CD4-positive, alpha-beta memory T cell (primary cell): ENCODE results near the gene CLASP2. TPM values are rescaled to one million over a fixed set of nuclear protein-coding genes. Genes with fewer than 3 reads are reported as not detected.
"Not testable (repeated sequence)": the region's sequence is repeated elsewhere in the genome, so short reads cannot be mapped to it uniquely, and the experiment has no call there.

ENCODE experiments used
- CTCF ChIA-PET: fragments of 350-600 bp; sonication (Branson Sonifier 250); formaldehyde crosslinking; loops from one replicate; lab custom pipeline; 2021; ENCODE audit warnings: inconsistent platforms; ENCODE audit not compliant: partially characterized antibody; lab: Charles Lee
- POLR2A ChIA-PET: fragments of 350-600 bp; sonication (Branson Sonifier 250); formaldehyde crosslinking; loops from one replicate; lab custom pipeline; 2021; ENCODE audit not compliant: partially characterized antibody; lab: Charles Lee
- DNase-seq, 5 donors: peaks; one replicate each; pipeline versions ENCODE4 v3.0.0 to v3.0.0-alpha.2; 2020 to 2022; ENCODE audit warnings: mixed read lengths in 1 of 5
- H3K27ac ChIP-seq: one replicate; pipeline ENCODE4 v1.7.0; 2013; ENCODE audit warnings: low read depth, low read length
- H3K27me3 ChIP-seq: 2 replicates; pipeline ENCODE4 v1.7.0; 2013; ENCODE audit warnings: mild to moderate bottlenecking, low read length, moderate library complexity; ENCODE audit not compliant: insufficient read depth
- H3K36me3 ChIP-seq: 2 replicates; pipeline ENCODE4 v1.7.0; 2013; ENCODE audit warnings: mild to moderate bottlenecking, low read length, moderate library complexity; ENCODE audit not compliant: insufficient read depth
- H3K4me1 ChIP-seq: 2 replicates; pipeline ENCODE4 v1.7.0; 2013; ENCODE audit warnings: mild to moderate bottlenecking, low read length, moderate library complexity; ENCODE audit not compliant: insufficient read depth
- H3K4me3 ChIP-seq, 2 donors: one replicate each; pipeline ENCODE4 v1.7.0; 2013; ENCODE audit warnings: low read length in 2 of 2, mild to moderate bottlenecking in 1 of 2
- H3K9me3 ChIP-seq, 2 donors: one replicate each; pipeline ENCODE4 v1.7.0; 2013; ENCODE audit warnings: low read length in 2 of 2, control low read depth in 1 of 2; ENCODE audit not compliant: control insufficient read depth in 1 of 2
- H3K27ac Mint-ChIP-seq, 7 donors: one replicate each; pipeline ENCODE4 v1.8.0; 2020 to 2021; ENCODE audit warnings: mixed read lengths in 7 of 7, mild to moderate bottlenecking in 6 of 7, inconsistent platforms in 3 of 7, moderate library complexity in 3 of 7
- H3K27me3 Mint-ChIP-seq, 2 donors: one replicate each; pipeline ENCODE4 v1.8.0; 2020 to 2021; ENCODE audit warnings: mixed read lengths in 2 of 2
- H3K36me3 Mint-ChIP-seq, 2 donors: one replicate each; pipeline ENCODE4 v1.8.0; 2020 to 2021; ENCODE audit warnings: mixed read lengths in 2 of 2, inconsistent platforms in 1 of 2, mild to moderate bottlenecking in 1 of 2
- H3K4me1 Mint-ChIP-seq, 4 donors: one replicate each; pipeline ENCODE4 v1.8.0; 2020 to 2021; ENCODE audit warnings: mixed read lengths in 4 of 4, mild to moderate bottlenecking in 1 of 4
- H3K4me3 Mint-ChIP-seq, 8 donors: one replicate each; pipeline ENCODE4 v1.8.0; 2020 to 2021; ENCODE audit warnings: mixed read lengths in 8 of 8, mild to moderate bottlenecking in 7 of 8, moderate library complexity in 6 of 8, inconsistent platforms in 3 of 8
- H3K9me3 Mint-ChIP-seq, 8 donors: one replicate each; pipeline ENCODE4 v1.8.0; 2020 to 2021; ENCODE audit warnings: mixed read lengths in 8 of 8, mild to moderate bottlenecking in 5 of 8, inconsistent platforms in 3 of 8, moderate library complexity in 1 of 8
- intact Hi-C: fragments of 100-400 bp; cut with micrococcal nuclease; formaldehyde crosslinking; loops from one replicate; pipeline ENCODE4 v1.15.1; 2023
- polyA plus RNA-seq, 2 donors: library from polyadenylated mRNA; unstranded; fragments of 300-500 nt; fragmentation: Illumina TruSeq; gene quantifications; one replicate each; pipeline ENCODE4 v1.2.3, GENCODE V29; 2021
- total RNA-seq, 2 experiments: library from RNA; stranded (reverse); gene quantifications; one replicate each; pipeline ENCODE4 v1.2.3, GENCODE V29; 2021

Gene CLASP2
- 10 to 100 TPM; 62.1 to 63.0 TPM for total RNA-seq
- polyA plus RNA-seq = 10 to 100 TPM in 1 of 2 donors, 1 to 10 TPM in 1; 9.0 to 20.0 TPM

DNA sequence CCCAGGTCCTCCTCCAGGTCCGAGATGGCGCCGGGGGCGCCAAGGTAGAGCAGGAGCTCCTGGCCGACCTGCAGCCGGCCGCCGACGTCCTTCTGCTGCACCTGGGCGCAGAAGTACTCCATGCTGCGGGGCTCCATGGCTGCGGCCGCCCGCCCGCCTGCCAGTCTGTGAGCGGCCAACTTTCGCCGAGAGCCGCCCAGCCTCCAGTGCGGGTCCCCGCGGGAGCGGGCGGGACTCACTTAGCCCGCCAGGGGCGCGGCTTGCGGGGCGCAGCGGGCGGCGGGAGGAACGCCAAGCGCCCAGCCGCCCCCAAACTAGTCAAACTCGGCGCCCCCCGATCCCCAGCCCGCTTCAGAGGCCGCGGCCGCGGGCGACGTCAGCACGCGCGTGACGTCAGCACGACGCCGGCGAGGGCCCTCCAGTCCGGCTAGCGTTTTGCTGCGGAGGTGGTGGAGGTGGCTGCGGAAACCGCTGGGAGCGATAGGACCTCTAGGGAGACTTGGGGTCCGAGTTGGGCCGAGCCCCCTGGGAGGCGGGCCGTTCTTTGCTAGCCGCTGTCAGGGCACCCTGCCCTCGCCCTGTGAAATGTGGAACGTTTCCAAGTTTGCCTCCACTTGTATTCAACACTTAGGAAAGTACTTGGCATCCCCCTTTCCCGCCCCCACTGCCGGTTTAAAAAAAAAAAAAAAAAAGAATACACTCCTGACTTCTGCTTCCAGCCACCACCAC, at the start of gene CLASP2:
TSS of gene CLASP2 (minus strand) at position 389 of the 729 bp plus-strand sequence. CDS start at position 137, 252 bp downstream.
- DNase-seq = peak; percentile 86 to 89 (median 88)
- H3K4me3 ChIP-seq = peak within 1 kb of the TSS; percentile 53 to 88
- no peaks in the 10 kb centered on the region for H3K27me3 ChIP-seq
- peak within 1 kb of the TSS in 6 of 7 donors; percentile 96 to 99 (median 99) for H3K27ac Mint-ChIP-seq
- ChIA-PET CTCF (no interaction called here), POLR2A (interaction anchor here (0.6 to 2.0 kb wide), 5 partner anchors 12 to 280 kb away, joined by 3 to 10 read pairs (median 5); partner anchors contain the start of genes PDCD6IP and UBP1)
- peak within 1 kb of the TSS in 6 of 8 donors; percentile 92 to 99 (median 98) for H3K4me3 Mint-ChIP-seq
- no peaks in the 10 kb centered on the region for H3K27me3 Mint-ChIP-seq
- no peaks in the 10 kb centered on the region for H3K9me3 ChIP-seq
- peaks cover 27% of the 10 kb centered on the region for H3K4me1 ChIP-seq
- H3K36me3 ChIP-seq = no peaks in the 10 kb centered on the region
- peaks cover 0 to 14% of the 10 kb centered on the region in 2 donors for H3K36me3 Mint-ChIP-seq
- H3K9me3 Mint-ChIP-seq = no peaks in the 10 kb centered on the region
- peaks cover 8 to 20% (median 13%) of the 10 kb centered on the region in 4 donors for H3K4me1 Mint-ChIP-seq
- intact Hi-C loops = loop anchor here (1.0 to 2.0 kb wide), 3 partner anchors 77 to 277 kb away; partner anchors contain the start of gene PDCD6IP
- H3K27ac ChIP-seq = peak within 1 kb of the TSS; percentile 82

DNA sequence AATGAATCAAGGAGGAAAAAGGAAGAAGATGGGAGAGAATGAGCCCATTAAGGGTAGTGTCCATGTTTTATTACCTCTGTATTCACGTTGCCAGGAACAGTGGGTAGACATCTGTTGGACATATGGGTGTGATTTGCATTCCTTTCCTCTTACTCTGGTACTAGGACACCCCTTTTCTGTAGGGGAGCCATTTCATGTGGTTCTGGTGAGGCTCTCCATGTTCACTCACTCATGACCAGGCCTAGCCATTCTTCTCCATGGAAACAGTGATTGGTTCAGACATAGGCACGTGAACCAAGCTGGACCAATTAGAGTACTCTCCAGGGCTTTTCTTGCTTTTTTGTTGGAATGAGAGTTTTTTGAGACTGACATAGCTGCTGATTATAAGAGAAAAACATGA, 40.8 kb upstream of the CLASP2 start:
- Histone ChIP-seq H3K9me3 (no peaks in the 10 kb centered on the region), H3K27me3 (no peaks in the 10 kb centered on the region), H3K36me3 (no peaks in the 10 kb centered on the region), H3K4me1 (no peaks in the 10 kb centered on the region), H3K27ac (no peak overlapping the region), H3K4me3 (no peak overlapping the region)
- intact Hi-C loops = no loop called here
- CTCF ChIA-PET = interaction anchor here (1.2 kb wide), 1 partner anchor 30 kb away, joined by 3 read pairs; no protein-coding TSS in a partner anchor
- Mint-ChIP-seq H3K27me3 (peaks cover 0 to 2% of the 10 kb centered on the region in 2 donors), H3K4me1 (no peaks in the 10 kb centered on the region), H3K4me3 (no peak overlapping the region), H3K9me3 (peaks cover 0 to 17% (median 12%) of the 10 kb centered on the region in 8 donors), H3K27ac (no peak overlapping the region), H3K36me3 (peaks cover 2 to 8% of the 10 kb centered on the region in 2 donors)
- POLR2A ChIA-PET = no interaction called here
- no peak for DNase-seq

- Histone ChIP-seq H3K27me3 (no peaks in the 10 kb centered on the region), H3K4me3 (no peak overlapping the region), H3K27ac (no peak overlapping the region), H3K9me3 (no peaks in the 10 kb centered on the region), H3K36me3 (no peaks in the 10 kb centered on the region), H3K4me1 (no peaks in the 10 kb centered on the region)
- no peak overlapping the region for H3K4me3 Mint-ChIP-seq
- intact Hi-C loops = no loop called here
- H3K27me3 Mint-ChIP-seq = peaks cover 0 to 2% of the 10 kb centered on the region in 2 donors
- ChIA-PET CTCF (no interaction called here), POLR2A (no interaction called here)
- H3K36me3 Mint-ChIP-seq = peaks cover 2 to 8% of the 10 kb centered on the region in 2 donors
- peaks cover 0 to 20% (median 13%) of the 10 kb centered on the region in 8 donors for H3K9me3 Mint-ChIP-seq
- no peaks in the 10 kb centered on the region for H3K4me1 Mint-ChIP-seq
- H3K27ac Mint-ChIP-seq = no peak overlapping the region
- no peak for DNase-seq
Observed at GRCh38 chr3:33758281-33758680, 40.2 kb upstream of the CLASP2 start.

- H3K36me3 Mint-ChIP-seq, H3K27me3 Mint-ChIP-seq, H3K27ac Mint-ChIP-seq, H3K27me3 ChIP-seq, H3K36me3 ChIP-seq, H3K4me1 ChIP-seq, CTCF ChIA-PET, H3K4me1 Mint-ChIP-seq, H3K9me3 ChIP-seq, POLR2A ChIA-PET, DNase-seq, H3K4me3 ChIP-seq, H3K27ac ChIP-seq, intact Hi-C loops: not testable (repeated sequence)
- Mint-ChIP-seq H3K4me3 (peak overlapping the region in 1 of 8 donors; percentile 12), H3K9me3 (peaks cover 0 to 25% (median 13%) of the 10 kb centered on the region in 8 donors)
Observed at GRCh38 chr3:33754391-33754790, 36.3 kb upstream of the CLASP2 start.

GRCh38 chr3:33751336-33751735, 33.3 kb upstream of the CLASP2 start:
- Histone ChIP-seq H3K4me3 (no peak overlapping the region), H3K4me1 (no peaks in the 10 kb centered on the region), H3K36me3 (no peaks in the 10 kb centered on the region), H3K27ac (no peak overlapping the region), H3K9me3 (no peaks in the 10 kb centered on the region), H3K27me3 (no peaks in the 10 kb centered on the region)
- ChIA-PET CTCF (interaction anchor here (0.7 kb wide), 1 partner anchor 36 kb away, joined by 3 read pairs; no protein-coding TSS in a partner anchor), POLR2A (no interaction called here)
- Mint-ChIP-seq H3K27me3 (peaks cover 0 to 2% of the 10 kb centered on the region in 2 donors), H3K4me3 (no peak overlapping the region), H3K27ac (no peak overlapping the region), H3K9me3 (peaks cover 0 to 21% (median 13%) of the 10 kb centered on the region in 8 donors), H3K4me1 (no peaks in the 10 kb centered on the region), H3K36me3 (peaks cover 2 to 8% of the 10 kb centered on the region in 2 donors)
- no peak for DNase-seq
- intact Hi-C loops = no loop called here

DNA sequence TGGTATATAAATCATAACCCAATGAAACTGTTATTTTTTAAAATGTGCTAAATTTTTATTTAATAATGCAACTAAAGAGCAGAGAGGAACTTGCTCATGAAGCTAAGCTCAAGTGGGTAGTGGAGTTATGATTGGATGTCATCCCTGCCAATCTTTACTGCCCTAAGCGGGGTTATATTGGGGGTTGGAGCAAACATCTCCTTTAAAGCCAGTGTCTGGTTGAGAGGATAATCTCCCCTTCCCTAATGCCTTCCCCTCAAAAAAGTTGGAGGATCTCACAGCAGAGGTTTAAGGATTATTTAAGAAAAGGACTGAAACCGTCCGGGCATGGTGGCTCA, 32.1 kb upstream of the CLASP2 start:
- H3K27me3 Mint-ChIP-seq = peaks cover 0 to 3% of the 10 kb centered on the region in 2 donors
- no peak for DNase-seq
- no peaks in the 10 kb centered on the region for H3K4me1 ChIP-seq
- no peaks in the 10 kb centered on the region for H3K4me1 Mint-ChIP-seq
- H3K27ac Mint-ChIP-seq = peak overlapping the region in 1 of 7 donors; percentile 68
- H3K9me3 Mint-ChIP-seq = peaks cover 0 to 21% (median 12%) of the 10 kb centered on the region in 8 donors
- H3K36me3 Mint-ChIP-seq = peaks cover 2 to 8% of the 10 kb centered on the region in 2 donors
- H3K9me3 ChIP-seq = no peaks in the 10 kb centered on the region
- H3K4me3 Mint-ChIP-seq = no peak overlapping the region
- no peak overlapping the region for H3K4me3 ChIP-seq
- H3K27ac ChIP-seq = no peak overlapping the region
- ChIA-PET CTCF (no interaction called here), POLR2A (no interaction called here)
- no peaks in the 10 kb centered on the region for H3K27me3 ChIP-seq
- no peaks in the 10 kb centered on the region for H3K36me3 ChIP-seq
- intact Hi-C loops = no loop called here

GRCh38 chr3:33749546-33750210, 31.6 kb upstream of the CLASP2 start:
- DNase-seq = no peak
- H3K36me3 ChIP-seq = no peaks in the 10 kb centered on the region
- peaks cover 0 to 16% (median 8%) of the 10 kb centered on the region in 8 donors for H3K9me3 Mint-ChIP-seq
- H3K4me3 ChIP-seq = no peak overlapping the region
- H3K27me3 ChIP-seq = no peaks in the 10 kb centered on the region
- H3K27me3 Mint-ChIP-seq = peaks cover 0 to 2% of the 10 kb centered on the region in 2 donors
- intact Hi-C loops = no loop called here
- H3K36me3 Mint-ChIP-seq = peaks cover 2 to 4% of the 10 kb centered on the region in 2 donors
- no peak overlapping the region for H3K27ac Mint-ChIP-seq
- no peaks in the 10 kb centered on the region for H3K4me1 ChIP-seq
- no peak overlapping the region for H3K27ac ChIP-seq
- ChIA-PET POLR2A (no interaction called here), CTCF (no interaction called here)
- no peaks in the 10 kb centered on the region for H3K9me3 ChIP-seq
- H3K4me1 Mint-ChIP-seq = no peaks in the 10 kb centered on the region
- H3K4me3 Mint-ChIP-seq = no peak overlapping the region
